HG03520 (cell line): Measurements from ENCODE around the gene ATP8A2.

Source experiments
- ATAC-seq: cut with Tn5 transposase; IDR thresholded peaks from one replicate; pipeline ENCODE4 v1.9.1; 2021; ENCODE audit warnings: mild to moderate bottlenecking, moderate library complexity; ENCODE audit not compliant: unreplicated experiment

Gene ATP8A2

GRCh38 chr13:25980255-25980654, 608.5 kb downstream of the ATP8A2 start:
- ATAC-seq = no peak

DNA sequence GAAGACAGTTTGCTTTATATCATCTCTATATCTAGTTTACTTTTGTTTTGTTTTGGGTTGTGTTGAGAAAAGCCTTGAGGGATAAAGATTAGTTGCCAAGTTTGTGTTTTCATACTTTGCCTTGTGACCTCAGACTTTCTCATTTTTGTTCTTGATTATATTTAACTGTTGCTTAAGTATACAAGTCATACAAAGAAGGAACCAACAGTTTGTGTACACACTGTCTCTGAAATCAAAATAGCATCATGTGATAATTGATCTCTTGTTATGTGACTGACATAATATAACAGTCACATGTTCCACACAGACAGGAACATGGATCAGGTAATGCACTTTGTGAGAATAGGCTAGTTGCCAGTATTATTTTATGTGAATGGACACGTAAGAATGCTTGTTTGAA, 609.3 kb downstream of the ATP8A2 start:
- ATAC-seq = no peak

DNA sequence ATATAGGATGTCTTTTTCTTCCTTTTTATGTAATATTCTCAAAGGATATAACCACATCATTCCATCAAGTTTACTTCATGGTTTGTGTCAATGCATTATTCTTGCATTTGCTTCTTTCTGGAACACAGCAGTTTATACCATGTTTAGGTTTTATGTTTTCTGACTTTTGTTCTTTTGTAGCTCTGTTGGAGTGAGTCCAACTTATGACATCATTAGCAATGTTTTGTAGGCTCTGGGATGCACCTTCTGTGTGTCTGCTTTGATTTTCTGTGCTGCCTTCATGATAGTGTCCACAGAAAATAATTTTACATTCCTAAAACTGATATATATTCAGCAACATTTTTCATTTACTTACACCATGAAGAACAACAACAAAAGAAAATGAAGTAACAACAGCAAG, 611.1 kb downstream of the ATP8A2 start:
- ATAC-seq = no peak

- ATAC-seq = no peak
These were observed 616.2 kb downstream of the ATP8A2 start for GRCh38 chr13:25987987-25988386.

- ATAC-seq = no peak
These were observed 616.9 kb downstream of the ATP8A2 start for GRCh38 chr13:25988661-25989060.

GRCh38 chr13:25990801-25991200, 619.0 kb downstream of the ATP8A2 start:
- ATAC-seq = no peak

- no peak for ATAC-seq
These were observed 620.3 kb downstream of the ATP8A2 start for GRCh38 chr13:25992076-25992475.

GRCh38 chr13:26007261-26008125, 635.7 kb downstream of the ATP8A2 start:
- no peak for ATAC-seq

DNA sequence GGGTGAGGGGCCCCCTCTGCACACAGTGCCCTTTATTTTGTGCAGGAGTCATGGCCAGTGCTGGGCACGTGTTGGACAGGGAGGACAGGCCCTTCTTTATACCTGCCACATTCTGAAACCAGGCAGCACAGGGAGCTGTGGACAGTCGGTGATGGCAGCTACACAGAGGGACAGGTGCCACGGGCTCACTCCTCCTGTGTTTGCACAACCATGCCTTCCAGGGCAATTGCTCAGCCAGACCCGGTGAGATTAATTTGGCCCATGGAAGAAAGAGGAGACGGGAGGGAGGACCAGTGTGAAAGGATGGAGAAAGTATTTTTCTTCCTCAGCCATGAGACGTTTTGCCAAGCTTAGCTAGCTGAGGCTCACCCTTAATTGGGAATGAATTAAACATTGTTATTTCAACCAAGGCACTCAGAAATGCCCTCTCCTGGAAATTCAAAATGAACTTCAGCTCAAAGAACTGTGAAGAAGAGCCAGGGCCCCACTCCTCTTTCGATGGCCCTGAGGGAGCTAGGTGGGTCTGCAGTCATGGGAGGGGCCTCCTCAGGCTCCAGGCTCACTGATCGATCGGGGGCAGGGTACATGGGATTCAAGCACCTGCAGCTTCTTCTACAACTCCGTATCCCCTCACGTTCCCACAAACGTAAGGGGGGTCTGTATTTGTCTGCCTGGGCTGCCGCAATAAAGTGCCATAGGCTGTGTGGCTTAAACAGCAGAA, 638.9 kb downstream of the ATP8A2 start:
- no peak for ATAC-seq

DNA sequence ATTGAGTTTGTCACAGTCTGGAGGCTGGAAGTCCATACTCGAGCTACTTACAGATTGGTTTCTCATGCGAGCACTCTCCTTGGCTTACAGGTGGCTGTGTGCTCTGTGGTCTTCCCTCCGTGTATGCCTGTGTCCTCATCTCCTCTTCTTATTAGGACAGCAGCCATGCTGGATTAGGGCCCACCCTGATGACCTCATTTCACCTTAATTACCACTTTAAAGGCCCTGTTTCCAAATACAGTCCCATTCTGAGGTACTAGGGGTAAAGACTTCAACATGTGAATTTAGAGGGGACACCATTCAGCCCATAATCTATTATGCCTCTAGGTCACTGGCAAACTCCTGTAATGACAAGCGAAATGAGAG, 639.4 kb downstream of the ATP8A2 start:
- ATAC-seq = no peak

DNA sequence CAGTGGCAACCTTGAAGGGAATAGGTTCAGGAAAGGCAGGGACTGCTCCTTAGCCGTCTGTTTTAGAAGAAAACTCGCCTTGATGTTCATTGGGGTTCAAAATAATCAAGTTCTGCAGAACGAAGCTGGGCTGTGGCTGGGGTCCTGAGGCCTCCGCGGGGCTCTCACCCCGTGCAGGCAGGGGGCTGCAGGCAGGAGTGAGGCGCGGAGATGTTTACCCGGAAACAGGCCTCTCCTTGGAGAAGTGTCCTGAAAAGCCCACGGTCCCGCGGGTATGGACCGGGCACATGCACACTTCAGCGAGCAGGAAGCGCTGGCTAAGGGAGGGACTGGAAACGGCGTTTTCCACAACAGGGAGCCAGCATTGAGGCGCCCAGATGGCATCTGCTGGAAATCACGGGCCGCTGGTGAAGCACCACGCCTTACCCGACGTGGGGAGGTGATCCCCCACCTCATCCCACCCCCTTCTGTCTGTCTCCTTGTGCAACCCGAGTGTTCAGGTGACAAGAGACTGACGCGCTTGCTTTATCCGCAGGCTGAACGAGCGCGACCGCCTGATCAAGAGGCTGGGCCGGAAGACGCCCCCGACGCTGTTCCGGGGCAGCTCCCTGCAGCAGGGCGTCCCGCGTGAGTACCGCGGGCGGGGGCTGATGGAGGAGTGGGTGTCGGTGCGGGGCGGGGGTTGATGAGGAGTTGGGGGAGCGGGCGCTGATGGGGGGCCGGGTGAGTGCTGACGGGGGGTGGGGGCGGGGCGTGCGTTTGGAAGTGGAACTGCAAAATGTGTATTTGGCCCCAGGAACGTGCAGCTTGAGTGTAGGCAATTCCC, 640.4 kb downstream of the ATP8A2 start:
- ATAC-seq = no peak

GRCh38 chr13:26012995-26013394, 641.2 kb downstream of the ATP8A2 start:
- ATAC-seq = no peak

DNA sequence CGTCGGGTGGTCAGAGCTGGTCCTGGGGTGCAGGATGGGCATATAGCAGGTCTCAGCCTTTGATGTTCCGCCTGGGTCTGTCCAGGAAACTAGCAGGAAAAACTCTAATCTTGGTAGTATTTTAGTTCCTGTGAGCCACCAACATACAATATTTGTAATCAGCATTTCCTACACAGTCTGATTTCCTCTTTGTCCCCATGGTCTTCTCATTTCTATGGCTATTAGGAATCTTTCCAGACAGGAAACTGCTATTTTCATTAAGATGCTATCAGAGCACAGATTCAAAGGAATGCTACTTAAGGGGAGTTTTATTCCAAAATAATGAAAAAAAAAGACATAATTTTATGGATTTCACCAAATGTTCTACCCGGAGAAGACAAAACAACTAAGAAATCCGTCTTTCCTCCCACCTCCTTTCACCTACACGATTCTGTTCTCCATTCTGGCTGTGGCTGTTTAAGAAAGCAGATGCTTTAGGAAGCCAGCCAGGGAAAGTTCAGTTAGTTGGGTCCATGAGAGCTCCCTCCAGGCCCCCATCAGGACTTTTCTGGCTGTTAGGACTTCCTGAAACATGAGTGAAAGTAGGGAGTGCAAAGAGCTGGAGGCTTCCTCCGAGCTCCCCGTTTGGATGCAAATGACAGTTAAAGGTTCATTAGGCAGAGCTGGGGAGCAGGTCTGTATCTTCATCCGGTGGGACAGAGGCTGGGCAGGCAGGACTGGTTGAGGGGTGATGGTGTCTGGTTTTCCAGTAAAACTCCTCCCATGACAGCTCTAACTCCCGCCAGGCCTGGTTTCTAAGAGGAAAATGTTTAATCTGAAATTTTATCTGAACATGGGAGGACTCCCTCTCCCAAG, 643.7 kb downstream of the ATP8A2 start:
- ATAC-seq = no peak

GRCh38 chr13:26016189-26016588, 644.4 kb downstream of the ATP8A2 start:
- ATAC-seq = no peak

- ATAC-seq = no peak
These were observed 645.6 kb downstream of the ATP8A2 start for GRCh38 chr13:26017196-26017921.

DNA sequence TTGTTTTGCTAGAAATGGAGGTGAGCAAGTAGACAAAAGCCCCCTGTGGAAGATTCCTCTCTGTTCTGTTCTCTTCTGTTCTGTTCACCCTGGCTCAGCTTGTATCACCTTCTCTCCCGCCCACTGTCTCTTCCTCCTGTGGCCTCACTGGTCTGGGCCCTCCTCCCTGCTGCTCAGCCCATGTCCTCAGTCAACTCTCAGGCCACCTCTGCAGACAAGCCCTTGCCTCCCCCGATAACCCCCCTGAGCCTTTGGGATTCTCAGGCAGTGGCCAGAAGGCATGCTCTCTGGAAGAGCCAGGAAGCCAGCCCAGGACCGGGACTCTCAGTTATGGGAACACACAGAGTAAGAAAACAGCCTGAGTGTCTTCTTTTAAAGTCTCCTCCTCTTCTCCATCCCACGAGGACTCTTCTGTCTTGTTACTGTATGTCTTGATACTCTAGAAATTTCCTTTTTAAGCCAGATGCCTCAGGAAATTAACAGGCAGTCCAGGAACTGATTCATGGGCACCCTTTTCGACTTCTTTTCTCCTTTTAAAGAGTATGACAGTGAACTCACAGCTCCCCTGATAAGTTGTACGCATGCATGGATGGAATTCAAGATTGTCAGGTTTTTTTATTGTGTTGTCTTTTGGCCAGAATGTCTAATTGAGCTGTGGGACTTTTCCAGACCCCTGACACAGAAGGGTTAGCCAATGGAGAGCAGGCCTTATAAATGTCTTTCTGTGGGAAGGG, 646.3 kb downstream of the ATP8A2 start:
- no peak for ATAC-seq

- ATAC-seq = no peak
These were observed 647.5 kb downstream of the ATP8A2 start for GRCh38 chr13:26019251-26019650.

- ATAC-seq = no peak
These were observed 648.4 kb downstream of the ATP8A2 start for GRCh38 chr13:26019881-26020870.
